NCI-H2196 (cell line): ENCODE data around the gene ST14.
"Not testable (repeated sequence)": the region's sequence is repeated elsewhere in the genome, so short reads cannot be mapped to it uniquely, and the experiment has no call there.

Experiments used
- DNase-seq: peaks from one replicate; lab custom pipeline; 2025; ENCODE audit not compliant: unreplicated experiment; lab: John Stamatoyannopoulos, UW

ST14 gene

GRCh38 chr11:130220311-130221035 is 60.9 kb downstream of the ST14 start:
- DNase-seq, result no peak

- no peak for DNase-seq
Measured at GRCh38 chr11:130223291-130223971, 63.8 kb downstream of the ST14 start.

GRCh38 chr11:130227373-130227772 is 67.8 kb downstream of the ST14 start:
- no peak for DNase-seq

- DNase-seq, result not testable (repeated sequence)
Measured at GRCh38 chr11:130233486-130233885, 73.9 kb downstream of the ST14 start.

- DNase-seq, result not testable (repeated sequence)
Measured at GRCh38 chr11:130233888-130234287, 74.3 kb downstream of the ST14 start.

GRCh38 chr11:130234315-130234714 is 74.7 kb downstream of the ST14 start:
- DNase-seq, result no peak

GRCh38 chr11:130237282-130238006 is 77.9 kb downstream of the ST14 start:
- DNase-seq, result no peak

- no peak for DNase-seq
Measured at GRCh38 chr11:130241713-130242112, 82.1 kb downstream of the ST14 start.

- no peak for DNase-seq
Measured at GRCh38 chr11:130243816-130244215, 84.2 kb downstream of the ST14 start.

- no peak for DNase-seq
Measured at GRCh38 chr11:130244848-130245247, 85.3 kb downstream of the ST14 start.

- DNase-seq, result not testable (repeated sequence)
Measured at GRCh38 chr11:130245375-130245774, 85.8 kb downstream of the ST14 start.

- no peak for DNase-seq
Measured at GRCh38 chr11:130246270-130246669, 86.7 kb downstream of the ST14 start.

GRCh38 chr11:130246738-130247137 is 87.2 kb downstream of the ST14 start:
- no peak for DNase-seq

GRCh38 chr11:130247319-130247718 is 87.7 kb downstream of the ST14 start:
- no peak for DNase-seq

- no peak for DNase-seq
Measured at GRCh38 chr11:130249371-130249770, 89.8 kb downstream of the ST14 start.

- DNase-seq, result not testable (repeated sequence)
Measured at GRCh38 chr11:130249929-130250328, 90.3 kb downstream of the ST14 start.

GRCh38 chr11:130251763-130252162 is 92.2 kb downstream of the ST14 start:
- DNase-seq, result not testable (repeated sequence)
